Measurements from ENCODE around the gene PSMD8. TPM values are rescaled to one million over a fixed set of nuclear protein-coding genes. Genes with fewer than 3 reads are reported as not detected.

The PSMD8 gene
- total RNA-seq, 1 experiment from 2014 or later, result 195 TPM

DNA sequence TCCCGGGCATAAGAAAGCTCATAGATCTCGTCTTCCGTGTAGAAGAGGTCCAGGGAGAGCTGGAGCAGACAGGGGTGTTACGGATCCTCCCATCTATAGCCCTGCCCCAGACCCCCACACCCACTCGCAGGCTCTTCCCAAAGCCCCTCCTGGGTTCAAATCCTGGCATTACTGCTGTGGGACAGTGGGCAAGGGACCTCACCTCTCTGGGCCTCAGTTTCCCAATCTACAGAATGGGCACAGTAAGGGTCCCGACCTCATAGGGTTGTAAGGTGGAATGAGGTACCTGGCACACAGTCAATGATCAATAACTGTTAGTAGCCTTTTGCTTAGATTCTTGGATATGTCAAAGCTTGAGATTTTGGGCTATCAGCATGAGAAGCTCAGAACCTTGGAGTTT, 39.0 kb downstream of the PSMD8 start (continued):
- TF ChIP-seq SP1 (IDR thresholded peaks at IDR 0.05; ENCODE audit: low read depth) (no peak), POLR2A (IDR thresholded peaks at IDR 0.05; ENCODE audit: borderline replicate concordance, extremely low read depth, insufficient read depth, insufficient read length) (no peak), JUND (IDR thresholded peaks at IDR 0.05) (no peak), FOSL1 (IDR thresholded peaks at IDR 0.05; ENCODE audit: low read depth) (no peak), ZNF274 (IDR thresholded peaks at IDR 0.05; ENCODE audit: low read depth, low read length) (no peak), EZH2phosphoT487 (IDR thresholded peaks at IDR 0.05; ENCODE audit: borderline replicate concordance) (no peak), EGR1 (IDR thresholded peaks at IDR 0.05; ENCODE audit: low read depth) (no peak), YY1 (IDR thresholded peaks at IDR 0.05; ENCODE audit: extremely low read depth, insufficient replicate concordance, low read depth, low read length) (no peak), CEBPB (IDR thresholded peaks at IDR 0.05; ENCODE audit: low read depth) (no peak)

- no TSS peak for BruUV-seq (replicated peaks)
- Histone ChIP-seq H3K9me2 (ENCODE audit: insufficient read depth) (no peaks in the 10 kb centered on the region), H3K79me2 (ENCODE audit: insufficient read depth, low read length) (no peaks in the 10 kb centered on the region), H3K9me3 (ENCODE audit: control insufficient read depth in 1 of 2, insufficient read depth in 1 of 2, low read depth in 1 of 2, low read length in 2 of 2) (no peaks in the 10 kb centered on the region), H3K4me1 (ENCODE audit: control insufficient read depth in 1 of 2, insufficient read depth in 2 of 2, low read length in 2 of 2) (peaks cover 14 to 16% of the 10 kb centered on the region in 2 experiments; a peak in 3 of 4 replicates), H2AFZ (ENCODE audit: low read depth, low read length, poor library complexity, severe bottlenecking) (peak overlapping the region; percentile 56), H3K36me3 (ENCODE audit: control insufficient read depth in 1 of 2, insufficient read depth in 2 of 2, low read length in 2 of 2) (no peaks in the 10 kb centered on the region), H4K20me1 (ENCODE audit: insufficient read depth) (no peaks in the 10 kb centered on the region), H3K4me3 (replicated peaks in 1 of 2; ENCODE audit: low read depth in 1 of 2, low read length in 2 of 2) (no peak overlapping the region), H3K27ac (ENCODE audit: low read depth, low read length) (peak overlapping the region; percentile 21), H3K9ac (ENCODE audit: low read length) (peak overlapping the region; percentile 43), H3K4me2 (ENCODE audit: low read length) (peak overlapping the region; percentile 94), H3K27me3 (ENCODE audit: insufficient read depth, low read length) (no peaks in the 10 kb centered on the region)
- ChIA-PET CTCF (no interaction called here), POLR2A (interaction anchor here (0.6 to 1.0 kb wide), 2 partner anchors 12 to 15 kb away, joined by 3 read pairs; no protein-coding TSS in a partner anchor), RAD21 (ENCODE audit: low non-redundant PET in 1 of 2, low total read pairs in 2 of 2, uncharacterized antibody in 2 of 2, unreplicated experiment in 2 of 2) (no interaction called here)
- no peak for ATAC-seq
- DNase-seq (ENCODE audit: low read depth, low spot score), result no peak
- TF ChIP-seq ZNF274 (IDR thresholded peaks at IDR 0.05; ENCODE audit: low read depth, low read length), result no peak
- TF ChIP-seq CEBPB (IDR thresholded peaks at IDR 0.05; ENCODE audit: low read depth), result no peak
- TF ChIP-seq, protein P1, sequence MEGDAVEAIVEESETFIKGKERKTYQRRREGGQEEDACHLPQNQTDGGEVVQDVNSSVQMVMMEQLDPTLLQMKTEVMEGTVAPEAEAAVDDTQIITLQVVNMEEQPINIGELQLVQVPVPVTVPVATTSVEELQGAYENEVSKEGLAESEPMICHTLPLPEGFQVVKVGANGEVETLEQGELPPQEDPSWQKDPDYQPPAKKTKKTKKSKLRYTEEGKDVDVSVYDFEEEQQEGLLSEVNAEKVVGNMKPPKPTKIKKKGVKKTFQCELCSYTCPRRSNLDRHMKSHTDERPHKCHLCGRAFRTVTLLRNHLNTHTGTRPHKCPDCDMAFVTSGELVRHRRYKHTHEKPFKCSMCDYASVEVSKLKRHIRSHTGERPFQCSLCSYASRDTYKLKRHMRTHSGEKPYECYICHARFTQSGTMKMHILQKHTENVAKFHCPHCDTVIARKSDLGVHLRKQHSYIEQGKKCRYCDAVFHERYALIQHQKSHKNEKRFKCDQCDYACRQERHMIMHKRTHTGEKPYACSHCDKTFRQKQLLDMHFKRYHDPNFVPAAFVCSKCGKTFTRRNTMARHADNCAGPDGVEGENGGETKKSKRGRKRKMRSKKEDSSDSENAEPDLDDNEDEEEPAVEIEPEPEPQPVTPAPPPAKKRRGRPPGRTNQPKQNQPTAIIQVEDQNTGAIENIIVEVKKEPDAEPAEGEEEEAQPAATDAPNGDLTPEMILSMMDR (IDR thresholded peaks at IDR 0.05 in 2 of 3, conservative IDR thresholded peaks at IDR 0.05 in 1 of 3; ENCODE audit: borderline replicate concordance in 1 of 3, insufficient read depth in 1 of 3, low read depth in 2 of 3, low read length in 2 of 3), result no peak
- no peak for TF ChIP-seq EZH2 (IDR thresholded peaks at IDR 0.05)
- no peak for TF ChIP-seq SRF (IDR thresholded peaks at IDR 0.05; ENCODE audit: low read depth)
- TF ChIP-seq EZH2phosphoT487 (IDR thresholded peaks at IDR 0.05; ENCODE audit: borderline replicate concordance), result no peak
- TF ChIP-seq REST (IDR thresholded peaks at IDR 0.05; ENCODE audit: low read depth), result no peak
- TF ChIP-seq ZBTB33 (IDR thresholded peaks at IDR 0.05; ENCODE audit: extremely low read depth, insufficient replicate concordance, low read length), result no peak
- no peak for TF ChIP-seq EGR1 (IDR thresholded peaks at IDR 0.05; ENCODE audit: low read depth)
- no peak for TF ChIP-seq POLR2AphosphoS5 (IDR thresholded peaks at IDR 0.05; ENCODE audit: low read depth, low read length)
- TF ChIP-seq FOSL1 (IDR thresholded peaks at IDR 0.05; ENCODE audit: low read depth), result no peak
- no peak for TF ChIP-seq ZFX (IDR thresholded peaks at IDR 0.05)
- intact Hi-C loops (cut with micrococcal nuclease), result no loop called here
These were observed 42.8 kb downstream of the PSMD8 start for GRCh38 chr19:38417146-38417543.
